Left ventricle myocardium inferior (tissue), 1 donor: ENCODE results near the gene LIN54. TPM values are rescaled to one million over a fixed set of nuclear protein-coding genes. Genes with fewer than 3 reads are reported as not detected.
A peak's percentile ranks its signal among the peaks of the same experiment; 100 is the strongest.

Experiments
- DNase-seq: peaks from one replicate; pipeline ENCODE4 v3.0.0-alpha.2; 2020
- H3K27ac ChIP-seq: fragments of 200-600 bp; replicated peaks from 2 replicates; pipeline ENCODE4 v1.8.0; 2021
- H3K27me3 ChIP-seq: fragments of 200-600 bp; 2 replicates; pipeline ENCODE4 v1.8.0; 2021; ENCODE audit warnings: low read depth
- H3K36me3 ChIP-seq: fragments of 200-600 bp; 2 replicates; pipeline ENCODE4 v1.8.0; 2021
- H3K4me1 ChIP-seq: fragments of 200-600 bp; 2 replicates; pipeline ENCODE4 v1.8.0; 2021
- H3K4me3 ChIP-seq: fragments of 200-600 bp; 2 replicates; pipeline ENCODE4 v1.8.0; 2021; ENCODE audit warnings: mild to moderate bottlenecking, moderate library complexity
- H3K9me3 ChIP-seq: fragments of 200-600 bp; replicated peaks from 2 replicates; pipeline ENCODE4 v1.8.0; 2021
- CTCF ChIP-seq: fragments of 200-600 bp; IDR thresholded peaks from 2 replicates; pipeline ENCODE4 v1.8.0; 2021; ENCODE audit warnings: antibody characterized with exemption, mild to moderate bottlenecking, borderline replicate concordance
- intact Hi-C: fragments of 100-400 bp; cut with micrococcal nuclease; formaldehyde crosslinking; loops from one replicate; pipeline ENCODE4 v1.11.0; 2022
- total RNA-seq: library from RNA; stranded (reverse); fragmentation: NEBNext Ultra II Directional; extraction: Animal tissue kit (Norgen Biotek cat#: 25700); gene quantifications from one replicate; pipeline ENCODE4 v1.2.1, GENCODE V29; 2021
- donor health status: DM: no; HTN: yes; CAD: no; lungs with severe emphysema.

LIN54 gene
- total RNA-seq, 1 donor from 2014 or later, result 6.2 TPM

DNA sequence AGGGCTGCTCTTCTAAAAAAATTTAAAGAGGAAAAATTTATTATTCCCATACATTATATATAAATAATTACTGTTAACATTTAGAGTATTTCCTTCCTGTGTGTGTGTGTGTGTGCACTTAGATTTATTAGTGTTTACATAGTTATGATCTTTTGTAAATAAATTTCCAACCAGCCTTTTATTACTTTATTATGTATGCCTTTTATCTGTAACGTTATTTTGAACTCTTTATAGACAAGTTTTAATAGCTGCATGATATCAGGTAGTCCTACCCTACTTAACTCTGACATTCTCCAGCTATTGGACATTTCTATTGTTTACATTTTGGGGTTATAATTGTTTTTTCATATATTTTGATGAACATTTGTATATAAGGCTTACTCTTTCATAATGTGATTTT, 101.3 kb downstream of the LIN54 start:
- TF ChIP-seq CTCF, result no peak
- no peaks in the 10 kb centered on the region for H3K4me1 ChIP-seq
- no peaks in the 10 kb centered on the region for H3K9me3 ChIP-seq
- H3K36me3 ChIP-seq, result peaks cover 60% of the 10 kb centered on the region
- H3K27ac ChIP-seq, result no peak overlapping the region
- intact Hi-C loops, result no loop called here
- DNase-seq, result no peak
- no peaks in the 10 kb centered on the region for H3K27me3 ChIP-seq
- H3K4me3 ChIP-seq, result no peak overlapping the region

- TF ChIP-seq CTCF, result no peak
- Histone ChIP-seq H3K36me3 (peaks cover 55% of the 10 kb centered on the region), H3K27ac (no peak overlapping the region), H3K4me1 (peaks cover 9% of the 10 kb centered on the region), H3K27me3 (no peaks in the 10 kb centered on the region), H3K9me3 (no peaks in the 10 kb centered on the region), H3K4me3 (no peak overlapping the region)
- no peak for DNase-seq
- intact Hi-C loops, result no loop called here
Measured at GRCh38 chr4:82906469-82906868, 104.2 kb downstream of the LIN54 start.

DNA sequence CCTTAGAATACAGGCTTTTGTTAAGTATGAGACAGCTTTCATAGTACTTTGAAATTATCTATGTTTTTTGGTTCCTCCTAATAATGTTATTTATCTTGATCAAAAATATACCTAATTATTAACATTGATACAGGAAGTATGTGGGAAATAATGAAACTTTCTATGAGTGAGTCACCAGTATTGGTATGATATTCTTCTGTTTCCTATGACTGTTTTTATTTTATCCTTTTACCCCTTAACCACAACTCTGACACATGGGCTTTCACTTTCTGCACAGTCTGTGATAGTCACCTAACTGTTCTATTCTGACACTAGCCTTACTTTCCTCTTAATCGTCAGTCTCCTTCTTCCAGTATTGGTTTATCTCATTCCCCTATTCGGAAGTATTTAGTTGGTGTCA, 105.4 kb downstream of the LIN54 start:
- Histone ChIP-seq H3K27me3 (no peaks in the 10 kb centered on the region), H3K4me3 (no peak overlapping the region), H3K27ac (no peak overlapping the region), H3K36me3 (peaks cover 43% of the 10 kb centered on the region), H3K9me3 (no peaks in the 10 kb centered on the region), H3K4me1 (peaks cover 15% of the 10 kb centered on the region)
- no peak for DNase-seq
- intact Hi-C loops, result no loop called here
- no peak for TF ChIP-seq CTCF

DNA sequence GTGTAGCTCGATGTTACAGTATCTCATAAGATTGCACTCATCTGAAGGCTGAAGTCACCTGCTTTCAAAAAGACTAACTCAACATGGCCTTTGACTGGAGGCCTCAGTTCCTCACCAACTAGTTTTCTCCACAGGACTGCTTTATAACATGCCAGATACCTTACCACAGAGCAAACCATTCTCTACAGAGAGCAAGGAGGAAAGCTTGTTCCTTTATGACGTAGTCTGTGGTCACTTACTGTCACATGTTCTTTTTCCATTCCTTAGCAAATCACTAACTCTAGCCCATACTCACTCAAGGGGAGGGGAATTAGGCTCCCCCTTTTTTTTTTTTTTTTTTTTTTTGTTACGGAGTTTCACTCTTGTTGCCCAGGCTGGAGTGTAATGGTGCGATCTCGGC, 106.9 kb downstream of the LIN54 start:
- no peak overlapping the region for H3K27ac ChIP-seq
- H3K4me3 ChIP-seq, result no peak overlapping the region
- H3K4me1 ChIP-seq, result peaks cover 30% of the 10 kb centered on the region
- TF ChIP-seq CTCF, result no peak
- H3K27me3 ChIP-seq, result no peaks in the 10 kb centered on the region
- no peak for DNase-seq
- intact Hi-C loops, result no loop called here
- H3K36me3 ChIP-seq, result peaks cover 30% of the 10 kb centered on the region
- H3K9me3 ChIP-seq, result no peaks in the 10 kb centered on the region

- Histone ChIP-seq H3K4me1 (peaks cover 55% of the 10 kb centered on the region), H3K27me3 (no peaks in the 10 kb centered on the region), H3K9me3 (no peaks in the 10 kb centered on the region), H3K27ac (peak overlapping the region; percentile 100), H3K36me3 (peaks cover 24% of the 10 kb centered on the region), H3K4me3 (peak overlapping the region; percentile 78)
- no peak for DNase-seq
- intact Hi-C loops, result no loop called here
- no peak for TF ChIP-seq CTCF
Measured at GRCh38 chr4:82901183-82901718, 109.4 kb downstream of the LIN54 start.
